Activated CD4-positive, alpha-beta T cell treated with anti-CD3 and anti-CD28 coated beads, Interleukin-2, amount 10 ng/mL, durations not matched to agents 7 days and 5 days (primary cell): Measurements from ENCODE around the gene SSB. TPM values are rescaled to one million over a fixed set of nuclear protein-coding genes. Genes with fewer than 3 reads are reported as not detected.
"Not testable (repeated sequence)": the region's sequence is repeated elsewhere in the genome, so short reads cannot be mapped to it uniquely, and the experiment has no call there.

ENCODE experiments used
- CTCF ChIA-PET: fragments of 350-600 bp; sonication (Branson Sonifier 250); formaldehyde crosslinking; loops from one replicate; lab custom pipeline; 2021; ENCODE audit warnings: antibody characterized with exemption; lab: Charles Lee
- POLR2A ChIA-PET: fragments of 350-600 bp; sonication (Branson Sonifier 250); formaldehyde crosslinking; loops from one replicate; lab custom pipeline; 2021; ENCODE audit warnings: antibody characterized with exemption; lab: Charles Lee
- DNase-seq: peaks from one replicate; pipeline ENCODE4 v3.0.0-alpha.2; 2020
- H3K27ac Mint-ChIP-seq: one replicate; pipeline ENCODE4 v1.8.0; 2021; ENCODE audit warnings: mild to moderate bottlenecking, moderate library complexity, mixed read lengths
- H3K27me3 Mint-ChIP-seq: one replicate; pipeline ENCODE4 v1.8.0; 2021; ENCODE audit warnings: mixed read lengths
- H3K36me3 Mint-ChIP-seq: one replicate; pipeline ENCODE4 v1.8.0; 2021; ENCODE audit warnings: low read depth, mixed read lengths
- H3K4me1 Mint-ChIP-seq: one replicate; pipeline ENCODE4 v1.8.0; 2021; ENCODE audit warnings: mixed read lengths
- H3K4me3 Mint-ChIP-seq: one replicate; pipeline ENCODE4 v1.8.0; 2021; ENCODE audit warnings: mild to moderate bottlenecking, moderate library complexity, mixed read lengths
- H3K9me3 Mint-ChIP-seq: one replicate; pipeline ENCODE4 v1.8.0; 2021; ENCODE audit warnings: mixed read lengths
- total RNA-seq, 2 experiments: library from RNA; stranded (reverse); gene quantifications; one replicate each; pipeline ENCODE4 v1.2.3, GENCODE V29; 2021

The SSB gene
- total RNA-seq, 2 experiments from 2014 or later = 79.0 to 87.4 TPM

DNA sequence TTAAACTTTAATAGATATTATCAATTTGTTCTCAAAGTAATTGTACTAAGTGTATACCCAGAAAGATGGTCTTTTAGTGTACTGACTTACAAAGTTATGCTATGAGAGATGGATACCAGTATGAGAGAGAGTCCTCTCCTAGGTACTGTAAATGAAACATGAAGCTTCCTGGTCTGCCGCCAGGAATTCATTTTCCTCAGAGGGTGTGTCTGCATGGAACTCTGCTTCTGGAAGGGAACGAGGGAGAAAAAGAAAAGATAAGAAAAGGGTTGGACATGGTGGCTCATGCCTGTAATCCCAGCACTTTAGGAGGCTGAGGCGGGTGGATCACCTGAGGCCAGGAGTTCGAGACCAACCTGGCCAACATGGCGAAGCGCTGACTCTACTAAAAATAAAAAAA, 2.2 kb upstream of the SSB start:
- peaks cover 23% of the 10 kb centered on the region for H3K4me1 Mint-ChIP-seq
- H3K36me3 Mint-ChIP-seq = peaks cover 6% of the 10 kb centered on the region
- ChIA-PET CTCF (no interaction called here), POLR2A (no interaction called here)
- H3K27ac Mint-ChIP-seq = no peak overlapping the region
- no peaks in the 10 kb centered on the region for H3K9me3 Mint-ChIP-seq
- no peak for DNase-seq
- H3K4me3 Mint-ChIP-seq = no peak overlapping the region
- H3K27me3 Mint-ChIP-seq = peaks cover 9% of the 10 kb centered on the region

DNA sequence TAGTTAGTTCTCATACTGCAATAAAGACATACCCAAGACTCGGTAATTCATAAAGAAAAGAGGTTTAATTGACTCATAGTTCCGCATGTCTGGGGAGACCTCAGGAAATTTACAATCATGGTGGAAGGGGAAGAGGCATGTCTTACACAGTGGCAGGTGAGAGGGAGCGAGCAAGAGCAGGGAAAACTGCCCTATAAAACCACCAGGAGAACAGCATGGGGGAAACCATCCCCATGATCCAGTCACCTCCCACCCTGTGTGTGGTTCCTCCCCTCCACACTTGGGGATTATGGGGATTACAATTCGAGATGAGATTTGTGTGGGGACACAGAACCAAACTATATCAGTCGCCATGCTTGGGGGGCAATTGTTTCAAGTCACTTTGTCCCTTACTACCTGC, 1.1 kb upstream of the SSB start:
- DNase-seq = no peak
- H3K4me1 Mint-ChIP-seq = peaks cover 32% of the 10 kb centered on the region
- H3K27ac Mint-ChIP-seq = peak overlapping the region; percentile 47
- H3K36me3 Mint-ChIP-seq = peaks cover 13% of the 10 kb centered on the region
- H3K9me3 Mint-ChIP-seq = no peaks in the 10 kb centered on the region
- peak overlapping the region; percentile 21 for H3K4me3 Mint-ChIP-seq
- H3K27me3 Mint-ChIP-seq = peaks cover 5% of the 10 kb centered on the region
- ChIA-PET POLR2A (no interaction called here), CTCF (no interaction called here)

DNA sequence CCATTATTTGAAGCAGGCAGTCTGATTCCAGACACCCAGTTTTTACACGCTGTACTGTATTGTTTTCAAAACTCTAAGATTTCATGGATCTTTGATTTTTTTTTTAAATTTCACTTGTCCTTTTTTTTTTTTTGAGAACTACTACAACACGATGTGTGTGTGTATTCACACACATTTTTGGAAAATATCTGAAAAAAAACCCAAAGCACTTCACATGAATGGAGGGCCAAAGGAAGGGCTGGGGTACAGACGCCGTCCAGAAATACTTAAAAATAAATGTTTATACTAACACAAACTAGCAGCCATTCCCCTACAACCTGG, 314 bp upstream of the SSB start:
- H3K4me1 Mint-ChIP-seq = peaks cover 35% of the 10 kb centered on the region
- peaks cover 15% of the 10 kb centered on the region for H3K36me3 Mint-ChIP-seq
- CTCF ChIA-PET = interaction anchor here (0.5 to 1.0 kb wide), 3 partner anchors 27 to 277 kb away, joined by 3 to 5 read pairs (median 4); partner anchors contain the start of gene METTL5
- H3K27ac Mint-ChIP-seq = peak overlapping the region; percentile 91
- peak overlapping the region; percentile 83 for H3K4me3 Mint-ChIP-seq
- DNase-seq = no peak
- peaks cover 5% of the 10 kb centered on the region for H3K27me3 Mint-ChIP-seq
- POLR2A ChIA-PET = interaction anchor here (0.8 kb wide), 1 partner anchor 30 kb away, joined by 4 read pairs; no protein-coding TSS in a partner anchor
- no peaks in the 10 kb centered on the region for H3K9me3 Mint-ChIP-seq

DNA sequence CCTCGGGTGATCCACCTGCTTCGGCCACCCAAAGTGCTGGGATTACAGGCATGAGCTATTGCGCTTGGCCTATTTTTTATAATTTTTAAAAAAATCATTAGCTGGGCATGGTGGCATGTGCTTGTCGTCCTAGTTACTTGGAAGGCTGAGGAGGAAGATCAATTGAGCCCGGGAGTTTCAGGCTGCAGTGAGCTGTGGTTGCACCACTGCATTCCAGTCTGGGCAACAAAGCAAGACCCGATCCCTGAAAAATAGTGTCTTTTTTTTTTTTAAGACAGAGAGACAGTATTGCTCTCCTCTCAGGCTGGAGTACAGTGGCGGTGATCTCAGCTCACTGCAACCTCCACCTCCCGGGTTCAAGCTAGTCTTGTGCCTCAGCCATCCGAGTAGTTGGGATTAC, 4.8 kb downstream of the SSB start:
- no peak overlapping the region for H3K4me3 Mint-ChIP-seq

DNA sequence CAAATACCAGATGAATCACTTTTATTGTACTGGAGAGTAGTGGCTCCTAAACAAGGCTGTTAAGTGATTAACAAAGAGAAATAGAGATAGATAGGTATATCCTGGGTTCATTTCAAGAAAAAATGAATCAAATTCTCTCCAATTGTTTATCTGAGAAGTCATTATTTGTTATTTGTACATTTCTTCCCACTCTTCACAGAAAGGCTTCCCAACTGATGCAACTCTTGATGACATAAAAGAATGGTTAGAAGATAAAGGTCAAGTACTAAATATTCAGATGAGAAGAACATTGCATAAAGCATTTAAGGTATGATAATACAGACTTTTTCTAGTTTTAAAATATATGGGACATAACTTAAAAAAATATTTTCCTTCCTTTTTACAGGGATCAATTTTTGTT, 7.9 kb downstream of the SSB start:
- Mint-ChIP-seq H3K36me3 (peaks cover 56% of the 10 kb centered on the region), H3K9me3 (no peaks in the 10 kb centered on the region), H3K4me3 (no peak overlapping the region), H3K27ac (no peak overlapping the region), H3K27me3 (no peaks in the 10 kb centered on the region), H3K4me1 (peaks cover 14% of the 10 kb centered on the region)
- DNase-seq = no peak
- ChIA-PET POLR2A (no interaction called here), CTCF (no interaction called here)

More for the DNA sequence above, 4.8 kb downstream of the SSB start:
- ChIA-PET POLR2A (interaction anchor here (0.5 kb wide), 1 partner anchor 966 kb away, joined by 4 read pairs; no protein-coding TSS in a partner anchor), CTCF (interaction anchor here (0.7 to 3.7 kb wide), 5 partner anchors 15 to 73 kb away, joined by 3 to 10 read pairs (median 3); partner anchors contain the start of genes METTL5 and UBR3)
- DNase-seq = no peak
- Mint-ChIP-seq H3K27ac (no peak overlapping the region), H3K36me3 (peaks cover 42% of the 10 kb centered on the region), H3K4me1 (peaks cover 29% of the 10 kb centered on the region), H3K27me3 (no peaks in the 10 kb centered on the region), H3K9me3 (no peaks in the 10 kb centered on the region)

DNA sequence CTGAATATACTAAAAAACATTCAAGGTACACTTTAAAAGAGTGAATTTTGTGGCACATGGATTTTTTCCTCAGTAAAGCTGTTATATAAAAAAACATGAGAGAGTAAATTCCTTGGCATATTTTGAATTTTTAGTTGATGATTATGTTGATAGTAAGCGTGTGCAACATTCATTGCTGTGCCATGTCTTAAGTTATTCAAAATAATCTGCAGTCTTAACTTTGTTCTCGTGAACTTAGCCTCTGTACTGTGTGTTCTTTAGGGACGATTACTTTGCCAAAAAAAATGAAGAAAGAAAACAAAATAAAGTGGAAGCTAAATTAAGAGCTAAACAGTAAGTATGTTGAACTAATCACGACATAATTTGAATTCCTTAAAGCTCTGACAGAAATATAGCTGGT, 9.6 kb downstream of the SSB start:
- peaks cover 2% of the 10 kb centered on the region for H3K4me1 Mint-ChIP-seq

DNA sequence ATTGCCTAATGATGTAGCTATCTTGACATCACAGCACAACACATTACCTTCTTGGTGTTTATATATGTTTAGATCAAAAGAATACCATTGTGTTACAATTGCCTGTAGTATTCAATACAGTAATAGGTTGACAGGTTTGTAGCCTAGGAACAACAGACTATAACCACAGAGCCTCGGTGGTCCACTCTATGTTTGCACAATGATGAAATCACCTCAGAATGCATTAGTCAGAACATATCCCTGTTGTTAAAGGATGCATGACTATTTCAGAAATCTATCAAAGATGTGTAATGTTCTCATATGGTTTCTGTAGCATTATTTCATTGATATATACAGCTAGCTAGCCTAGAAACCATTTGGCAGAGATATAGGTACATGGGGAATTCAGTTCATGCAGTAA, 17.2 kb downstream of the SSB start:
- DNase-seq = no peak
- Mint-ChIP-seq H3K27me3 (no peaks in the 10 kb centered on the region), H3K9me3 (peaks cover 12% of the 10 kb centered on the region), H3K27ac (no peak overlapping the region), H3K4me3 (no peak overlapping the region), H3K4me1 (peaks cover 8% of the 10 kb centered on the region), H3K36me3 (peaks cover 60% of the 10 kb centered on the region)
- ChIA-PET CTCF (interaction anchor here (3.1 kb wide), 1 partner anchor 9 kb away, joined by 13 read pairs; the partner anchor contains the start of gene METTL5), POLR2A (no interaction called here)

More for the DNA sequence above, 9.6 kb downstream of the SSB start:
- CTCF ChIA-PET = interaction anchor here (1.0 to 2.5 kb wide), 3 partner anchors 10 to 20 kb away, joined by 3 to 9 read pairs (median 7); partner anchors contain the start of gene METTL5
- no peak for DNase-seq
- Mint-ChIP-seq H3K27ac (no peak overlapping the region), H3K4me3 (no peak overlapping the region), H3K36me3 (peaks cover 56% of the 10 kb centered on the region), H3K9me3 (no peaks in the 10 kb centered on the region), H3K27me3 (no peaks in the 10 kb centered on the region)
- POLR2A ChIA-PET = no interaction called here

DNA sequence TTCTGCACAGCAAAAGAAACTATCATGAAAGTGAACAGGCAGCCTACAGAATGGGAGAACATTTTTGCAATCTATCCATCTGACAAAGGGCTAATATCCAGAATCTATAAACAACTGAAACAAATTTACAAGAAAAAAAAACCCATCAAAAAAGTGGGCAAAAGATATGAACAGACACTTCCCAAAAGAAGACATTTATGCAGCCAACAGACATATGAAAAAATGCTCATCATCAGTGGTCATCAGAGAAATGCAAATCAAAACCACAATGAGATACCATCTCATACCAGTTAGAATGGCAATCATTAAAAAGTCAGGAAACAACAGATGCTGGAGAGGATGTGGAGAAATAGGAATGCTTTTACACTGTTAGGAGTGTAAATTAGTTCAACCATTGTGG, 18.3 kb downstream of the SSB start:
- POLR2A ChIA-PET, DNase-seq, H3K27me3 Mint-ChIP-seq, H3K4me3 Mint-ChIP-seq, H3K27ac Mint-ChIP-seq: not testable (repeated sequence)
- Mint-ChIP-seq H3K9me3 (peaks cover 12% of the 10 kb centered on the region), H3K4me1 (peaks cover 15% of the 10 kb centered on the region), H3K36me3 (peaks cover 60% of the 10 kb centered on the region)
- CTCF ChIA-PET = interaction anchor here (3.1 kb wide), 1 partner anchor 8 kb away, joined by 13 read pairs; the partner anchor contains the start of gene METTL5

DNA sequence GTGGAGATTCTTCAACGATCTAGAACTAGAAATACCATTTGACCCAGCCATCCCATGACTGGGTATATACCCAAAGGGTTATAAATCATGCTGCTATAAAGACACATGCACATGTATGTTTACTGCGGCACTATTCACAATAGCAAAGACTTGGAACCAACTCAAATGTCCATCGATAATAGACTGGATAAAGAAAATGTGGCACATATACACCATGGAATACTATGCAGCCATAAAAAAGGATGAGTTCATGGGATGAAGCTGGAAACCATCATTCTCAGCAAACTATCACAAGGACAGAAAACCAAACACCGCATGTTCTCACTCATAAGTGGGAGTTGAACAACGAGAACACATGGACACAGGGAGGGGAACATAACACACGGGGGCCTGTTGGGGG, 18.7 kb downstream of the SSB start:
- H3K27me3 Mint-ChIP-seq, H3K4me3 Mint-ChIP-seq, POLR2A ChIA-PET, DNase-seq, H3K27ac Mint-ChIP-seq: not testable (repeated sequence)
- CTCF ChIA-PET = interaction anchor here (3.1 kb wide), 1 partner anchor 8 kb away, joined by 13 read pairs; the partner anchor contains the start of gene METTL5
- Mint-ChIP-seq H3K4me1 (peaks cover 17% of the 10 kb centered on the region), H3K9me3 (peaks cover 12% of the 10 kb centered on the region), H3K36me3 (peaks cover 59% of the 10 kb centered on the region)

DNA sequence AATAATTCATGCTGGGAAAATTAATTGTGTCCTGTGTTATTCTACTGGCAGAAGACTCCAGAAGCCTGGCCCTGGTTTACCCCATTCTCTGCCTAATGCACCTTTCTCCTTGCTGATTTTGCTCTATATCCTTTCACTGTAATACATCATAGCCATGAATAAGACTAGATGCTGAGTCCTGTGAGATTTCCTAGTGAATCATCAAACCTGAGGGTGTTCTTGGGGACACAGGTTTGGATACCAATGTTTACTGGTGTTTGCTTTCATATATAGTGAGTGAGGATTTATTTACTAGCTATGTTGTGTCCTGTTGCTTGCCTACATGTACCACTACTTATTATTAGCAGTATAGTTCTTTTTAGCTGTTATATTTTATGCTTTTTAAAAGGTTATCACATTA, 19.6 kb downstream of the SSB start:
- H3K36me3 Mint-ChIP-seq = peaks cover 56% of the 10 kb centered on the region
- H3K27me3 Mint-ChIP-seq = no peaks in the 10 kb centered on the region
- no peak for DNase-seq
- H3K4me1 Mint-ChIP-seq = peaks cover 25% of the 10 kb centered on the region
- CTCF ChIA-PET = interaction anchor here (0.8 to 1.7 kb wide), 3 partner anchors 10 to 60 kb away, joined by 3 to 10 read pairs (median 7); no protein-coding TSS in a partner anchor
- H3K4me3 Mint-ChIP-seq = no peak overlapping the region
- POLR2A ChIA-PET = no interaction called here
- peaks cover 12% of the 10 kb centered on the region for H3K9me3 Mint-ChIP-seq
- no peak overlapping the region for H3K27ac Mint-ChIP-seq

DNA sequence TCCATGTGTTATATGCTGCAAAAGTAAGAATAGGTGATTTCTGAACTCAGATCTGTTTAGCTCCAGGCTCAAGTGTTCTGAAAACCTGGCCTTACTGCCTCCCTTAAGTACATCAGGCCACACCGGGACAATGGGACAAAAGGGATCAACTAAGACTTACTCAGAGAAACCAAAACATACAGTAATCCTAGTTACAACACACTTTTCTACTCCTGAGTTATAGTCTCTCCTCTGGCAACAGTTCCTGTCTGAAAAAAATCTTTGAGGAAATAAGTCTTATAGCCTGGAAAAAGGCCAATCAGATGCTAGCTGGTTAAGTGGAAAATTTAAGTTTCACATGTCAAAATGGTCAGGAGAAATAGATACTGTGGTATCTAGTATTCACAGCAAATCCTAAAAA, 20.4 kb downstream of the SSB start:
- Mint-ChIP-seq H3K27me3 (no peaks in the 10 kb centered on the region), H3K4me3 (no peak overlapping the region), H3K9me3 (peaks cover 12% of the 10 kb centered on the region), H3K27ac (peak overlapping the region; percentile 38), H3K36me3 (peaks cover 57% of the 10 kb centered on the region), H3K4me1 (peaks cover 33% of the 10 kb centered on the region)
- ChIA-PET POLR2A (no interaction called here), CTCF (interaction anchor here (1.7 kb wide), 2 partner anchors 11 to 17 kb away, joined by 7 to 10 read pairs; no protein-coding TSS in a partner anchor)
- DNase-seq = no peak

DNA sequence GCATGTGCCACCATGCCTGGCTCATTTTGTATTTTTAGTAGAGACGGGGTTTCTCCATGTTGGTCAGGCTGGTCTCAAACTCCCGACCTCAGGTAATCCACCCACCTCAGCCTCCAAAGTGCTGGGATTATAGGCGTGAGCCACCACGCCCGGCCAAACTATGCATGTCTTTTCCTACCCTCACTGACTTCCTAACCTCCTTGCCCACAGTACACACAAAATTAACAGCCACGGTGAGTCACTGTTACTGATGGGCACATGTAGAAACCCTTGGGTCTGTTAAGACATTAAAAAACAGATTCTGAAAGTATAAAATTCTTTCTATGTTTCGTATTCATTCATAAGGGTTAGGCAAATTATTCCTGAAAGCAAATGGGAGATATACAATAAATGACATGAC, 21.4 kb downstream of the SSB start:
- H3K27ac Mint-ChIP-seq, POLR2A ChIA-PET, CTCF ChIA-PET, DNase-seq, H3K27me3 Mint-ChIP-seq, H3K4me3 Mint-ChIP-seq: not testable (repeated sequence)
- H3K4me1 Mint-ChIP-seq = peaks cover 37% of the 10 kb centered on the region
- H3K9me3 Mint-ChIP-seq = peaks cover 12% of the 10 kb centered on the region
- peaks cover 53% of the 10 kb centered on the region for H3K36me3 Mint-ChIP-seq

DNA sequence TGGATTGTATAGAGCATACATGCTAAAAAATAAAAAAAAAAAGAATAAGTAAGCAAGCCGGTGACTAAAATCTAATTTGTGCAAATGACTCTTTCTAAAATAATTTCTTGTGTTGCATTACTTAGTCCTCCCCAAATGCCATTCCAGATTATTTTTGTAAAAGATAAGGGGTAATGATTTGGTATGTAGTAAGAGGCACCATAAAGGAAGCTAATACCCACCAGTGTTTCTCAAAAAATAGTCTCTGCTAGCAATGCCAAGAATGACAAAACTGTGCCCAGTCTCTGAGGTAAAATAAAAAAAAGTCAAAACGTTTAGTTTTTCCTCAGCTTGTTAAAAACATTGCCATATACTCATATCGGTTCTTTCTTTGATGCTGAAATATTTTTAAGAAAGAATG, 23.4 kb downstream of the SSB start:
- Mint-ChIP-seq H3K36me3 (peaks cover 35% of the 10 kb centered on the region), H3K27ac (no peak overlapping the region), H3K9me3 (peaks cover 5% of the 10 kb centered on the region), H3K4me3 (no peak overlapping the region), H3K27me3 (no peaks in the 10 kb centered on the region), H3K4me1 (peaks cover 43% of the 10 kb centered on the region)
- no peak for DNase-seq
- CTCF ChIA-PET = no interaction called here
- POLR2A ChIA-PET = no interaction called here
